Activated B cell treated with CpG ODN at 0.5 μM for 24 hours (primary cell): ENCODE data around the gene VTI1A. TPM values are rescaled to one million over a fixed set of nuclear protein-coding genes. Genes with fewer than 3 reads are reported as not detected.

Experiments used
- ATAC-seq: fragments of 200-7000 bp; cut with Tn5 transposase; one replicate; pipeline ENCODE4 v1.10.0; 2021; ENCODE audit warnings: low read depth, mild to moderate bottlenecking, moderate library complexity
- CTCF ChIA-PET: fragments of 350-600 bp; sonication (Branson Sonifier 250); formaldehyde crosslinking; loops from one replicate; lab custom pipeline; 2021; ENCODE audit warnings: antibody characterized with exemption; lab: Charles Lee
- POLR2A ChIA-PET: fragments of 350-600 bp; sonication (Branson Sonifier 250); formaldehyde crosslinking; loops from one replicate; lab custom pipeline; 2021; ENCODE audit warnings: antibody characterized with exemption; lab: Charles Lee
- DNase-seq: peaks from one replicate; pipeline ENCODE4 v3.0.0; 2022
- H3K27ac Mint-ChIP-seq: one replicate; pipeline ENCODE4 v1.8.0; 2020; ENCODE audit warnings: mixed read lengths
- H3K27me3 Mint-ChIP-seq: one replicate; pipeline ENCODE4 v1.8.0; 2021; ENCODE audit warnings: mixed read lengths
- H3K36me3 Mint-ChIP-seq: one replicate; pipeline ENCODE4 v1.8.0; 2021; ENCODE audit warnings: low read depth, mixed read lengths
- H3K4me1 Mint-ChIP-seq: one replicate; pipeline ENCODE4 v1.8.0; 2021; ENCODE audit warnings: mixed read lengths
- H3K4me3 Mint-ChIP-seq: one replicate; pipeline ENCODE4 v1.8.0; 2020; ENCODE audit warnings: mild to moderate bottlenecking, mixed read lengths
- H3K9me3 Mint-ChIP-seq: one replicate; pipeline ENCODE4 v1.8.0; 2020; ENCODE audit warnings: mixed read lengths
- intact Hi-C: fragments of 100-400 bp; cut with micrococcal nuclease; formaldehyde crosslinking; loops from one replicate; pipeline ENCODE4 v1.15.1; 2024
- total RNA-seq: library from RNA; stranded (reverse); gene quantifications from 2 replicates; pipeline ENCODE4 v1.2.3, GENCODE V29; 2022
- TF ChIP-seq, protein P1 (sequence below): fragments of 200-600 bp; IDR thresholded peaks from one replicate; pipeline ENCODE4 v1.8.0; 2022; ENCODE audit warnings: antibody characterized with exemption, mild to moderate bottlenecking

The VTI1A gene
- total RNA-seq, 1 donor from 2014 or later = 74.0 TPM

GRCh38 chr10:112831859-112832258 lies 384.8 kb downstream of the VTI1A start:
- TF ChIP-seq, protein P1, sequence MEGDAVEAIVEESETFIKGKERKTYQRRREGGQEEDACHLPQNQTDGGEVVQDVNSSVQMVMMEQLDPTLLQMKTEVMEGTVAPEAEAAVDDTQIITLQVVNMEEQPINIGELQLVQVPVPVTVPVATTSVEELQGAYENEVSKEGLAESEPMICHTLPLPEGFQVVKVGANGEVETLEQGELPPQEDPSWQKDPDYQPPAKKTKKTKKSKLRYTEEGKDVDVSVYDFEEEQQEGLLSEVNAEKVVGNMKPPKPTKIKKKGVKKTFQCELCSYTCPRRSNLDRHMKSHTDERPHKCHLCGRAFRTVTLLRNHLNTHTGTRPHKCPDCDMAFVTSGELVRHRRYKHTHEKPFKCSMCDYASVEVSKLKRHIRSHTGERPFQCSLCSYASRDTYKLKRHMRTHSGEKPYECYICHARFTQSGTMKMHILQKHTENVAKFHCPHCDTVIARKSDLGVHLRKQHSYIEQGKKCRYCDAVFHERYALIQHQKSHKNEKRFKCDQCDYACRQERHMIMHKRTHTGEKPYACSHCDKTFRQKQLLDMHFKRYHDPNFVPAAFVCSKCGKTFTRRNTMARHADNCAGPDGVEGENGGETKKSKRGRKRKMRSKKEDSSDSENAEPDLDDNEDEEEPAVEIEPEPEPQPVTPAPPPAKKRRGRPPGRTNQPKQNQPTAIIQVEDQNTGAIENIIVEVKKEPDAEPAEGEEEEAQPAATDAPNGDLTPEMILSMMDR = no peak
- DNase-seq (no peak), ATAC-seq (no peak)
- Mint-ChIP-seq H3K36me3 (peaks cover 9% of the 10 kb centered on the region), H3K9me3 (no peaks in the 10 kb centered on the region), H3K4me1 (no peaks in the 10 kb centered on the region), H3K4me3 (no peak overlapping the region), H3K27me3 (no peaks in the 10 kb centered on the region), H3K27ac (no peak overlapping the region)
- POLR2A ChIA-PET = no interaction called here
- intact Hi-C loops = no loop called here
- CTCF ChIA-PET = no interaction called here

- H3K36me3 Mint-ChIP-seq = peaks cover 9% of the 10 kb centered on the region
- TF ChIP-seq, protein P1 = no peak
- no peak overlapping the region for H3K27ac Mint-ChIP-seq
- DNase-seq = no peak
- ChIA-PET POLR2A (no interaction called here), CTCF (no interaction called here)
- H3K4me3 Mint-ChIP-seq = no peak overlapping the region
- intact Hi-C loops = no loop called here
- no peaks in the 10 kb centered on the region for H3K9me3 Mint-ChIP-seq
- no peaks in the 10 kb centered on the region for H3K4me1 Mint-ChIP-seq
- no peak for ATAC-seq
- H3K27me3 Mint-ChIP-seq = no peaks in the 10 kb centered on the region
Measured at GRCh38 chr10:112832361-112832878, 385.4 kb downstream of the VTI1A start.

DNA sequence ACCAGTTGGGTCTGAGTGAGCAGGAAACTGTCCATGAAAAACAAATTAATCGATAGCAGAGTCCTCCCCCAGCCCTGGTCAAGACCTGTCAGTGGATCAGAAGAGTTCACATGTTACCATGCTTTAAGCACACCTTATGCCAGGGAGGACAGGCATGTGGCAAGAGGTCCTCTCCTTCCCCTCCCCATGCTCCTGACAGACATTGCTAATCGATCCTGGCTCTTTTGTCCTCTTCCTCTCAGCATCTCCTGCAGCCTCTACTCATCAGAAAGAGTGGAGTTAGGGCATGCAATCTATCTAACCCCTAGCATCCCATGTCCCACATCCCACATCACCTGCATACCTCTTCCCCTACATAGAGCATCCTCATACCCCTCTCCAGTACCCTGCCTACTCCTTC lies 385.9 kb downstream of the VTI1A start:
- TF ChIP-seq, protein P1 = no peak
- intact Hi-C loops = no loop called here
- H3K27ac Mint-ChIP-seq = no peak overlapping the region
- CTCF ChIA-PET = no interaction called here
- POLR2A ChIA-PET = no interaction called here
- H3K27me3 Mint-ChIP-seq = no peaks in the 10 kb centered on the region
- no peaks in the 10 kb centered on the region for H3K9me3 Mint-ChIP-seq
- ATAC-seq = no peak
- H3K36me3 Mint-ChIP-seq = peaks cover 9% of the 10 kb centered on the region
- no peak overlapping the region for H3K4me3 Mint-ChIP-seq
- no peak for DNase-seq
- no peaks in the 10 kb centered on the region for H3K4me1 Mint-ChIP-seq

DNA sequence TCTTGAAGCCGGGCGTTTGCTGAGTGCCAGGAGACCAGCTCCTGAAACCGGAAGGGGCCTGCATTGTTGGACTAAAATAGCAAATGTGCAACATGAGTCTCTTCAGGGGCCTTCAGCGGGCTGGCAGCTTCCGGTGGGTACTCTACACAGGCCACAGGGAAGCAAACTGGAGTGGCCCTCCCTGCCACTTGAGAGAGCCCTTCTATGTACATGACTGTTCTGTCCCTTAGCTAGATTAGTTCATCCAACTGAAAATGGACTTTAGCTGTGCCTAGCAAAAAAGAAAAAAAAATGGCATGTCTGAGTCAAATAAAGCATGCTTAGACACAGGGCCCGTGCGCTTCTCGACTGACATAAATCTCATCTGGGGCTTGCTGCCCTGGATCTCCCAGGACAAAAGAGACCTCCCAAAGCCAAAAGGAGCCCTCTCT lies 387.8 kb downstream of the VTI1A start:
- no peak overlapping the region for H3K4me3 Mint-ChIP-seq
- ChIA-PET CTCF (no interaction called here), POLR2A (no interaction called here)
- no peaks in the 10 kb centered on the region for H3K27me3 Mint-ChIP-seq
- peaks cover 1% of the 10 kb centered on the region for H3K9me3 Mint-ChIP-seq
- TF ChIP-seq, protein P1 = no peak
- no peak for ATAC-seq
- peaks cover 9% of the 10 kb centered on the region for H3K36me3 Mint-ChIP-seq
- intact Hi-C loops = no loop called here
- no peak for DNase-seq
- H3K4me1 Mint-ChIP-seq = no peaks in the 10 kb centered on the region
- no peak overlapping the region for H3K27ac Mint-ChIP-seq

- TF ChIP-seq, protein P1 = no peak
- ATAC-seq = no peak
- H3K4me1 Mint-ChIP-seq = no peaks in the 10 kb centered on the region
Measured at GRCh38 chr10:112835217-112835715, 388.3 kb downstream of the VTI1A start.

More at GRCh38 chr10:112835217-112835715, 388.3 kb downstream of the VTI1A start:
- POLR2A ChIA-PET = no interaction called here
- intact Hi-C loops = no loop called here
- Mint-ChIP-seq H3K36me3 (peaks cover 10% of the 10 kb centered on the region), H3K4me3 (no peak overlapping the region), H3K27me3 (no peaks in the 10 kb centered on the region), H3K9me3 (peaks cover 6% of the 10 kb centered on the region), H3K27ac (no peak overlapping the region)
- DNase-seq = no peak
- CTCF ChIA-PET = no interaction called here
